DOHH2 (cell line): Measurements from ENCODE around the gene MLH1.

Experiments used
- H3F3A ChIP-seq: fragments of 200-600 bp; sonication (generic), shearing (Covaris generic); 2 replicates; pipeline ENCODE4 v1.6.0; 2016; ENCODE audit warnings: antibody characterized with exemption, mild to moderate bottlenecking; ENCODE audit not compliant: control insufficient read depth, insufficient read depth
- H3K27ac ChIP-seq: fragments of 200-600 bp; sonication (generic); 2 replicates; pipeline ENCODE4 v1.5.1; 2014; ENCODE audit warnings: low read depth, mild to moderate bottlenecking, low read length, moderate library complexity
- H3K27me3 ChIP-seq: fragments of 200-600 bp; sonication (generic); 2 replicates; pipeline ENCODE4 v1.6.1; 2014; ENCODE audit warnings: mild to moderate bottlenecking, low read length, mixed read lengths; ENCODE audit not compliant: control insufficient read depth
- H3K36me3 ChIP-seq: fragments of 200-600 bp; sonication (generic); 2 replicates; pipeline ENCODE4 v1.6.1; 2014; ENCODE audit warnings: mild to moderate bottlenecking, low read length, moderate library complexity, mixed read lengths; ENCODE audit not compliant: control insufficient read depth
- H3K4me1 ChIP-seq: fragments of 200-600 bp; sonication (generic); 2 replicates; pipeline ENCODE4 v1.6.1; 2014; ENCODE audit warnings: mild to moderate bottlenecking, low read length, mixed read lengths; ENCODE audit not compliant: control insufficient read depth
- H3K4me2 ChIP-seq: fragments of 200-600 bp; sonication (generic); 2 replicates; pipeline ENCODE4 v1.6.0; 2014; ENCODE audit warnings: mild to moderate bottlenecking, low read length, moderate library complexity
- H3K4me3 ChIP-seq: fragments of 200-600 bp; sonication (generic); 2 replicates; pipeline ENCODE4 v1.5.1; 2014; ENCODE audit warnings: mild to moderate bottlenecking, low read length, mixed read lengths
- H3K79me2 ChIP-seq: fragments of 200-600 bp; sonication (generic); 2 replicates; pipeline ENCODE4 v1.6.1; 2014; ENCODE audit warnings: mild to moderate bottlenecking, low read length, mixed read lengths; ENCODE audit not compliant: control insufficient read depth
- H3K9me2 ChIP-seq: fragments of 200-600 bp; sonication (generic); replicated peaks from 2 replicates; pipeline ENCODE4 v1.6.1; 2014; ENCODE audit warnings: mild to moderate bottlenecking, low read length, mixed read lengths; ENCODE audit not compliant: control insufficient read depth
- H3K9me3 ChIP-seq: fragments of 200-600 bp; sonication (generic); 2 replicates; pipeline ENCODE4 v1.6.1; 2014; ENCODE audit warnings: antibody characterized with exemption, low read length, mixed read lengths; ENCODE audit not compliant: control insufficient read depth, insufficient read depth
- H4K20me1 ChIP-seq: fragments of 200-600 bp; sonication (generic); 2 replicates; pipeline ENCODE4 v1.6.0; 2014; ENCODE audit warnings: low read depth, mild to moderate bottlenecking, antibody characterized with exemption, low read length, moderate library complexity; ENCODE audit not compliant: control insufficient read depth, insufficient read depth
- CTCF ChIP-seq: fragments of 200-600 bp; sonication (generic); IDR thresholded peaks from one replicate; pipeline ENCODE4 v1.5.1; 2014; ENCODE audit warnings: antibody characterized with exemption, mild to moderate bottlenecking, low read depth, low read length; ENCODE audit not compliant: poor library complexity, severe bottlenecking
- EZH2phosphoT487 ChIP-seq: fragments of 200-600 bp; sonication (generic); IDR thresholded peaks from 2 replicates; pipeline ENCODE4 v1.6.1; 2017; ENCODE audit warnings: borderline replicate concordance, mild to moderate bottlenecking, antibody characterized with exemption, low read length, moderate library complexity, mixed read lengths

MLH1 gene

DNA sequence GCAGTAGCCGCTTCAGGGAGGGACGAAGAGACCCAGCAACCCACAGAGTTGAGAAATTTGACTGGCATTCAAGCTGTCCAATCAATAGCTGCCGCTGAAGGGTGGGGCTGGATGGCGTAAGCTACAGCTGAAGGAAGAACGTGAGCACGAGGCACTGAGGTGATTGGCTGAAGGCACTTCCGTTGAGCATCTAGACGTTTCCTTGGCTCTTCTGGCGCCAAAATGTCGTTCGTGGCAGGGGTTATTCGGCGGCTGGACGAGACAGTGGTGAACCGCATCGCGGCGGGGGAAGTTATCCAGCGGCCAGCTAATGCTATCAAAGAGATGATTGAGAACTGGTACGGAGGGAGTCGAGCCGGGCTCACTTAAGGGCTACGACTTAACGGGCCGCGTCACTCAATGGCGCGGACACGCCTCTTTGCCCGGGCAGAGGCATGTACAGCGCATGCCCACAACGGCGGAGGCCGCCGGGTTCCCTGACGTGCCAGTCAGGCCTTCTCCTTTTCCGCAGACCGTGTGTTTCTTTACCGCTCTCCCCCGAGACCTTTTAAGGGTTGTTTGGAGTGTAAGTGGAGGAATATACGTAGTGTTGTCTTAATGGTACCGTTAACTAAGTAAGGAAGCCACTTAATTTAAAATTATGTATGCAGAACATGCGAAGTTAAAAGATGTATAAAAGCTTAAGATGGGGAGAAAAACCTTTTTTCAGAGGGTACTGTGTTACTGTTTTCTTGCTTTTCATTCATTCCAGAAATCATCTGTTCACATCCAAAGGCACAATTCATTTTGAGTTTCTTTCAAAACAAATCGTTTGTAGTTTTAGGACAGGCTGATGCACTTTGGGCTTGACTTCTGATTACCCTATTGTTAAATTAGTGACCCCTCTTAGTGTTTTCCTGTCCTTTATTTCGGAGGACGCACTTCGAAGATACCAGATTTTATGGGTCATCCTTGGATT, at the start of gene MLH1:
Gene MLH1, plus strand, starts transcription at position 193 of the 958 bp plus-strand sequence. Its CDS starts 30 bp downstream, at position 223.
- peak within 1 kb of the TSS; percentile 87 for H3K4me3 ChIP-seq
- H3K36me3 ChIP-seq = peaks cover 87% of the 10 kb centered on the region
- no peaks in the 10 kb centered on the region for H3K27me3 ChIP-seq
- H3K27ac ChIP-seq = peak within 1 kb of the TSS; percentile 82
- peaks cover 93% of the 10 kb centered on the region for H3K79me2 ChIP-seq
- H3K4me2 ChIP-seq = peak within 1 kb of the TSS; percentile 98
- H3F3A ChIP-seq = peaks cover 12% of the 10 kb centered on the region
- TF ChIP-seq CTCF = no peak
- TF ChIP-seq EZH2phosphoT487 = no peak
- no peaks in the 10 kb centered on the region for H3K9me2 ChIP-seq
- H3K9me3 ChIP-seq = no peaks in the 10 kb centered on the region
- peaks cover 30% of the 10 kb centered on the region; the same call in 1 of the 2 replicates for H4K20me1 ChIP-seq
- H3K4me1 ChIP-seq = peaks cover 38% of the 10 kb centered on the region

- Histone ChIP-seq H3K27ac (peak overlapping the region; percentile 54), H3K9me3 (peaks cover 8% of the 10 kb centered on the region), H3K4me2 (peak overlapping the region; percentile 95), H3K4me3 (peak overlapping the region; percentile 96), H3K27me3 (no peaks in the 10 kb centered on the region), H3K9me2 (no peaks in the 10 kb centered on the region), H3K4me1 (peaks cover 19% of the 10 kb centered on the region), H3K79me2 (peaks cover 41% of the 10 kb centered on the region), H3F3A (no peaks in the 10 kb centered on the region), H3K36me3 (peaks cover 3% of the 10 kb centered on the region), H4K20me1 (no peaks in the 10 kb centered on the region)
- TF ChIP-seq CTCF = no peak
- no peak for TF ChIP-seq EZH2phosphoT487
Measured at GRCh38 chr3:36943601-36944000, 49.7 kb upstream of the MLH1 start.

DNA sequence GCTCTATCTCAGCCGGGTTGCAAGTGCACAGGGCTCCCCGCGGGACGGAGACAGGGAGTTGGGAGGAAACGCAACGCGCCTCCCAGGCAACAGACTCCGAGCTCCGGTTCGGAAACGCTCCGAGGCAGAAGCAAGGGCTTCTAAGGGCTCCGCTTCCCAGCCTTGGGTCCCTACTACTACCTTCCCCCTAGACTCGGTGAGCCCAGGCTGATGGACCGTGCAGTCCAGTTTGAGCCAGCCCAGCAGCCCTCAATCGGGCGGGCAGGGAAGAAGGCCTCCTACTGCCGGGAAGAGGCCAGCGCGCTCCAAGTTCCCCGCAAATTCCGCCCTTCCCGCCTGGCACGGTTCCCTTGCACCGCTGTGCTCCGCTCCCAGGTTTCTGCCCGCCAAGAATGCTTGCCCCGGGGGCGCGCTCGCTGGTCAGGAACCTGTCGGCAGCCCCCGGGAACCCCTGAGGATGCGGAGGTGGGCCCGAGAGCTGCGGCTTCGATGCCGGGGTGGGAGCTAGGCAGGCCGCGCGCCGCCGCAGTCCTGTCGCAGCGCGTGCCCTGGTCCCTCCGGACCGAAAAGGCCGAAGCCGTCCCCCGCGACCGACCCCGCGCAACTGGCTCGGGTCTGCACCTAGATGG, 49.2 kb upstream of the MLH1 start:
- H3K36me3 ChIP-seq = peaks cover 3% of the 10 kb centered on the region
- H3K4me2 ChIP-seq = peak overlapping the region; percentile 95
- peaks cover 40% of the 10 kb centered on the region for H3K79me2 ChIP-seq
- H4K20me1 ChIP-seq = no peaks in the 10 kb centered on the region
- H3K4me1 ChIP-seq = peaks cover 19% of the 10 kb centered on the region
- peaks cover 8% of the 10 kb centered on the region for H3K9me3 ChIP-seq
- H3K27me3 ChIP-seq = no peaks in the 10 kb centered on the region
- no peak for TF ChIP-seq EZH2phosphoT487
- no peak for TF ChIP-seq CTCF
- H3K4me3 ChIP-seq = peak overlapping the region; percentile 96
- H3F3A ChIP-seq = no peaks in the 10 kb centered on the region
- no peaks in the 10 kb centered on the region for H3K9me2 ChIP-seq
- H3K27ac ChIP-seq = peak overlapping the region; percentile 54
